Liver (tissue), 3 donors: ENCODE measurements around the gene PIWIL4.
"Not testable (repeated sequence)": the region's sequence is repeated elsewhere in the genome, so short reads cannot be mapped to it uniquely, and the experiment has no call there.

Experiments
- JUND ChIP-seq, 2 donors: IDR thresholded peaks; 2 replicates each; pipeline ENCODE4 v1.6.1; 2016; ENCODE audit warnings: antibody characterized with exemption in 2 of 2
- RAD21 ChIP-seq, 2 donors: IDR thresholded peaks; 2 replicates each; pipeline ENCODE4 v1.6.1; 2016; ENCODE audit warnings: antibody characterized with exemption in 2 of 2, mild to moderate bottlenecking in 2 of 2
- REST ChIP-seq: IDR thresholded peaks from 2 replicates; pipeline ENCODE4 v1.6.1; 2016; ENCODE audit warnings: antibody characterized with exemption, mild to moderate bottlenecking
- ZBTB33 ChIP-seq: IDR thresholded peaks from 2 replicates; pipeline ENCODE4 v1.6.1; 2016; ENCODE audit warnings: antibody characterized with exemption
- TF ChIP-seq, protein P1 (sequence below): fragments of 150-350 bp; IDR thresholded peaks from 2 replicates; pipeline ENCODE4 v1.5.1; 2017; ENCODE audit warnings: improper control_type of control experiment, low read depth, low read length; ENCODE audit not compliant: missing input control
- TF ChIP-seq, protein P2 (sequence below): IDR thresholded peaks from 2 replicates; pipeline ENCODE4 v1.6.1; 2016; ENCODE audit warnings: antibody characterized with exemption
- donor health status: healthy.
- donor health status: healthy.

GRCh38 chr11:94627003-94627560, 59.9 kb downstream of the PIWIL4 start:
- TF ChIP-seq, protein P1, sequence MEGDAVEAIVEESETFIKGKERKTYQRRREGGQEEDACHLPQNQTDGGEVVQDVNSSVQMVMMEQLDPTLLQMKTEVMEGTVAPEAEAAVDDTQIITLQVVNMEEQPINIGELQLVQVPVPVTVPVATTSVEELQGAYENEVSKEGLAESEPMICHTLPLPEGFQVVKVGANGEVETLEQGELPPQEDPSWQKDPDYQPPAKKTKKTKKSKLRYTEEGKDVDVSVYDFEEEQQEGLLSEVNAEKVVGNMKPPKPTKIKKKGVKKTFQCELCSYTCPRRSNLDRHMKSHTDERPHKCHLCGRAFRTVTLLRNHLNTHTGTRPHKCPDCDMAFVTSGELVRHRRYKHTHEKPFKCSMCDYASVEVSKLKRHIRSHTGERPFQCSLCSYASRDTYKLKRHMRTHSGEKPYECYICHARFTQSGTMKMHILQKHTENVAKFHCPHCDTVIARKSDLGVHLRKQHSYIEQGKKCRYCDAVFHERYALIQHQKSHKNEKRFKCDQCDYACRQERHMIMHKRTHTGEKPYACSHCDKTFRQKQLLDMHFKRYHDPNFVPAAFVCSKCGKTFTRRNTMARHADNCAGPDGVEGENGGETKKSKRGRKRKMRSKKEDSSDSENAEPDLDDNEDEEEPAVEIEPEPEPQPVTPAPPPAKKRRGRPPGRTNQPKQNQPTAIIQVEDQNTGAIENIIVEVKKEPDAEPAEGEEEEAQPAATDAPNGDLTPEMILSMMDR = not testable (repeated sequence)
- TF ChIP-seq ZBTB33; JUND (IDR thresholded peaks at IDR 0.05); RAD21 (IDR thresholded peaks at IDR 0.05); REST: not testable (repeated sequence)
- TF ChIP-seq, protein P2, sequence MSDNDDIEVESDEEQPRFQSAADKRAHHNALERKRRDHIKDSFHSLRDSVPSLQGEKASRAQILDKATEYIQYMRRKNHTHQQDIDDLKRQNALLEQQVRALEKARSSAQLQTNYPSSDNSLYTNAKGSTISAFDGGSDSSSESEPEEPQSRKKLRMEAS = not testable (repeated sequence)
